ENCODE measurements around the gene PLA2G6. TPM values are rescaled to one million over a fixed set of nuclear protein-coding genes. Genes with fewer than 3 reads are reported as not detected.

Gene PLA2G6
- total RNA-seq, 1 experiment from 2014 or later, result 24.1 TPM

GRCh38 chr22:38080850-38081635, 100.6 kb downstream of the PLA2G6 start:
- Histone ChIP-seq H3K27ac (ENCODE audit: insufficient read length, low read depth, low read length) (no peak overlapping the region), H3K23me2 (ENCODE audit: insufficient read length, low read depth, low read length, poor library complexity, severe bottlenecking) (no peaks in the 10 kb centered on the region), H2BK5ac (ENCODE audit: insufficient read length, low read length) (no peak overlapping the region), H3K4me1 (ENCODE audit: insufficient read depth, low read length) (no peaks in the 10 kb centered on the region; the same call in 1 of the 2 replicates), H4K20me1 (ENCODE audit: control insufficient read depth, insufficient read depth, insufficient read length) (no peaks in the 10 kb centered on the region), H3K18ac (ENCODE audit: insufficient read length, low read depth, low read length) (no peak overlapping the region), H3K23ac (ENCODE audit: insufficient read length, low read depth, low read length) (no peak overlapping the region), H2BK120ac (ENCODE audit: low read depth, low read length, poor library complexity, severe bottlenecking) (no peak overlapping the region), H3K9ac (ENCODE audit: extremely low read depth, insufficient read length, low read length) (no peak overlapping the region), H4K5ac (ENCODE audit: insufficient read length, low read depth, low read length) (no peak overlapping the region), H3K56ac (ENCODE audit: insufficient read length, low read depth, low read length) (no peak overlapping the region), H2BK15ac (ENCODE audit: low read depth, low read length) (no peak overlapping the region), H3K27me3 (ENCODE audit: insufficient read depth, low read length) (peaks cover 5% of the 10 kb centered on the region; the same call in 1 of the 2 replicates), H3K79me2 (ENCODE audit: insufficient read depth, low read length) (no peaks in the 10 kb centered on the region), H4K8ac (replicated peaks; ENCODE audit: insufficient read length, low read depth, low read length) (no peak overlapping the region), H4K91ac (ENCODE audit: insufficient read length, low read depth, low read length) (no peak overlapping the region), H3T11ph (ENCODE audit: low read length) (no peak overlapping the region), H2BK12ac (ENCODE audit: insufficient read length, low read depth, low read length) (no peak overlapping the region), H2AFZ (ENCODE audit: low read length) (no peak overlapping the region), H2BK20ac (ENCODE audit: low read depth, low read length, poor library complexity, severe bottlenecking) (no peak overlapping the region), H3K9me3 (ENCODE audit: control insufficient read depth, low read depth, low read length) (no peaks in the 10 kb centered on the region), H3K4ac (ENCODE audit: low read depth, low read length) (no peak overlapping the region), H3K79me1 (ENCODE audit: insufficient read depth, low read depth, low read length, poor library complexity, severe bottlenecking) (no peaks in the 10 kb centered on the region), H3K4me2 (ENCODE audit: insufficient read depth, insufficient read length, low read length) (peak overlapping the region; percentile 8), H3K14ac (ENCODE audit: insufficient read depth, low read length) (no peak overlapping the region; the same call in 1 of the 2 replicates), H2AK5ac (ENCODE audit: insufficient read length, low read length) (no peak overlapping the region)
- Mint-ChIP-seq H3K36me3 (ENCODE audit: insufficient read depth in 1 of 3, low read depth in 3 of 3) (peaks cover 0 to 6% (median 5%) of the 10 kb centered on the region in 3 experiments; a peak in 3 of 7 replicates), H3K4me3 (peak overlapping the region in 1 of 2 experiments; percentile 12; a peak in 1 of 5 replicates), H3K9me3 (no peaks in the 10 kb centered on the region), H3K27me3 (ENCODE audit: low read depth) (peaks cover 23% of the 10 kb centered on the region), H3K27ac (no peak overlapping the region), H3K4me1 (peaks cover 13 to 29% of the 10 kb centered on the region in 2 experiments)
- peak; percentile 76 for DNase-seq
- no CpG with 5 or more reads among the region's 110 CpGs for WGBS (ENCODE audit: extremely low coverage, insufficient read length, low lambda C conversion rate)
- TF ChIP-seq CTCF (conservative IDR thresholded peaks at IDR 0.05), result no peak

Data from H9 (cell line).